Endodermal cell (in vitro differentiated cells): ENCODE data around the gene AGPAT3. TPM values are rescaled to one million over a fixed set of nuclear protein-coding genes. Genes with fewer than 3 reads are reported as not detected.

ENCODE experiments used
- DNase-seq: peaks from one replicate; pipeline ENCODE4 v3.0.0-alpha.2; 2017
- H3K27ac ChIP-seq: 2 replicates; pipeline ENCODE4 v1.5.1; 2013; ENCODE audit warnings: mild to moderate bottlenecking, low read depth, low read length, moderate library complexity
- H3K27me3 ChIP-seq: 2 replicates; pipeline ENCODE4 v1.6.1; 2013; ENCODE audit warnings: mild to moderate bottlenecking, low read length, moderate library complexity; ENCODE audit not compliant: insufficient read depth, control insufficient read depth, poor library complexity, severe bottlenecking
- H3K36me3 ChIP-seq: 2 replicates; pipeline ENCODE4 v1.7.0; 2013; ENCODE audit warnings: mild to moderate bottlenecking, low read length, moderate library complexity; ENCODE audit not compliant: control insufficient read depth, insufficient read depth
- H3K4me1 ChIP-seq: one replicate; pipeline ENCODE4 v1.7.0; 2013; ENCODE audit warnings: low read length; ENCODE audit not compliant: control insufficient read depth, insufficient read depth
- H3K4me3 ChIP-seq: 2 replicates; pipeline ENCODE4 v1.5.1; 2013; ENCODE audit warnings: mild to moderate bottlenecking, low read length, moderate library complexity
- H3K9ac ChIP-seq: 2 replicates; pipeline ENCODE4 v1.6.1; 2013; ENCODE audit warnings: mild to moderate bottlenecking, low read length, moderate library complexity; ENCODE audit not compliant: poor library complexity, severe bottlenecking; ENCODE audit errors: extremely low read depth
- H3K9me3 ChIP-seq: 2 replicates; pipeline ENCODE4 v1.6.1; 2013; ENCODE audit warnings: mild to moderate bottlenecking, low read length, moderate library complexity; ENCODE audit not compliant: control insufficient read depth
- H3K27ac Mint-ChIP-seq: 2 replicates; pipeline ENCODE4 v1.8.0; 2020; ENCODE audit warnings: mixed read lengths
- H3K27me3 Mint-ChIP-seq: 2 replicates; pipeline ENCODE4 v1.8.0; 2021; ENCODE audit warnings: mild to moderate bottlenecking, mixed read lengths; ENCODE audit not compliant: insufficient read depth
- H3K36me3 Mint-ChIP-seq: 2 replicates; pipeline ENCODE4 v1.8.0; 2020; ENCODE audit warnings: low read depth, mixed read lengths
- H3K4me1 Mint-ChIP-seq: 2 replicates; pipeline ENCODE4 v1.8.0; 2020; ENCODE audit warnings: mixed read lengths
- H3K4me3 Mint-ChIP-seq: 2 replicates; pipeline ENCODE4 v1.8.0; 2020; ENCODE audit warnings: mild to moderate bottlenecking, moderate library complexity, mixed read lengths
- H3K9me3 Mint-ChIP-seq: 2 replicates; pipeline ENCODE4 v1.8.0; 2020; ENCODE audit warnings: mild to moderate bottlenecking, mixed read lengths
- WGBS, 2 experiments: methylation state at CpG; one replicate each; pipeline versions ENCODE4 v1.1.5 to v1.1.7; 2013; ENCODE audit warnings: missing lambda C conversion rate in 2 of 2, mixed read lengths in 1 of 2; ENCODE audit not compliant: insufficient coverage in 1 of 2, insufficient read length in 1 of 2; 5-methylcytosine and 5-hydroxymethylcytosine counted together
- total RNA-seq, 2 donors: library from RNA; stranded (reverse); fragmentation: NEBNext Ultra II Directional in 1 of 2; extraction: Animal tissue kit (Norgen Biotek cat#: 25700) in 1 of 2; gene quantifications; 2 replicates in 1 of 2; 3 replicates in 1 of 2; pipeline ENCODE4 v1.2.1, GENCODE V29; 2021
- TF ChIP-seq, protein P1 (sequence below): fragments of 200-600 bp; sonication (generic); conservative IDR thresholded peaks from 2 replicates; pipeline ENCODE4 v1.5.0; 2021; ENCODE audit warnings: antibody characterized with exemption, mild to moderate bottlenecking

AGPAT3 gene
- total RNA-seq, 2 donors from 2014 or later = 44.0 to 74.4 TPM

DNA sequence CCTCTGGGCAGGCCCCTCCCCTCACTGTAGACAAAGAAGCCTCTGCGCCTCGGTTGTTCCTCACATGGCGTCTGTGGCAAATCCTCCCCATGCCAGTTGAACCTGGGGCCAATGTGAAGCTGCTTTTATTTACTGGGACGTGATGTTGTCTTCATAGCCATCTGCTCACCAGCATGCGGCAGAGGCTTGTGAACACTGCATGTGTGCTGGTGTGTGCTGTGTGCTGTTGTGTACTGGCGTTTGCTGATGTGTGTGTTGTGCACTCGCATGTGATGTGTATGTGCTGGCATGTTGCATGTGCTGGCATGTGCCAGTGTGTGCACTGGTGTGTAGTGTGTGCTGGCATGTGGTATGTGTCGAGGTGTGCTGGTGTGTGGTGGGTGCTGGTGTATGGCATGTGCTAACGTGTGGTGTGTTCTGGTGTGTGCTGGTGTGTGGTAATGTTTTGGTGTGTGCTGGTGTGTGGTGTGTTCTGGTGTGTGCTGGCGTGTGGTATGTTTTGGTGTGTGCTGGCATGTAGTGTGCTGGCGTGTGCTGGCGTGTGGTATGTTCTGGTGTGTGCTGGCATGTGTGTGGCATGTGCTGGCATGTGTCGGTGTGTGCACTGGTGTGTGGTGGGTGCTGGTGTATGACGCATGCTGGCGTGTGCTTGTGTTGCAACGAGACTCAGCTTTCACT is 109.9 kb downstream of the AGPAT3 start:
- Histone ChIP-seq H3K36me3 (peaks cover 27% of the 10 kb centered on the region), H3K9ac (no peak overlapping the region), H3K9me3 (no peaks in the 10 kb centered on the region), H3K27me3 (no peaks in the 10 kb centered on the region), H3K4me1 (no peaks in the 10 kb centered on the region), H3K27ac (no peak overlapping the region), H3K4me3 (no peak overlapping the region)
- Mint-ChIP-seq H3K27ac (peak overlapping the region; percentile 14), H3K36me3 (peaks cover 47% of the 10 kb centered on the region), H3K4me1 (no peaks in the 10 kb centered on the region), H3K4me3 (no peak overlapping the region), H3K27me3 (no peaks in the 10 kb centered on the region), H3K9me3 (no peaks in the 10 kb centered on the region)
- DNase-seq = no peak
- WGBS, 2 experiments = 93 to 100% methylated on average over 4 to 16 of the region's 16 CpGs
- TF ChIP-seq, protein P1, sequence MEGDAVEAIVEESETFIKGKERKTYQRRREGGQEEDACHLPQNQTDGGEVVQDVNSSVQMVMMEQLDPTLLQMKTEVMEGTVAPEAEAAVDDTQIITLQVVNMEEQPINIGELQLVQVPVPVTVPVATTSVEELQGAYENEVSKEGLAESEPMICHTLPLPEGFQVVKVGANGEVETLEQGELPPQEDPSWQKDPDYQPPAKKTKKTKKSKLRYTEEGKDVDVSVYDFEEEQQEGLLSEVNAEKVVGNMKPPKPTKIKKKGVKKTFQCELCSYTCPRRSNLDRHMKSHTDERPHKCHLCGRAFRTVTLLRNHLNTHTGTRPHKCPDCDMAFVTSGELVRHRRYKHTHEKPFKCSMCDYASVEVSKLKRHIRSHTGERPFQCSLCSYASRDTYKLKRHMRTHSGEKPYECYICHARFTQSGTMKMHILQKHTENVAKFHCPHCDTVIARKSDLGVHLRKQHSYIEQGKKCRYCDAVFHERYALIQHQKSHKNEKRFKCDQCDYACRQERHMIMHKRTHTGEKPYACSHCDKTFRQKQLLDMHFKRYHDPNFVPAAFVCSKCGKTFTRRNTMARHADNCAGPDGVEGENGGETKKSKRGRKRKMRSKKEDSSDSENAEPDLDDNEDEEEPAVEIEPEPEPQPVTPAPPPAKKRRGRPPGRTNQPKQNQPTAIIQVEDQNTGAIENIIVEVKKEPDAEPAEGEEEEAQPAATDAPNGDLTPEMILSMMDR = no peak

DNA sequence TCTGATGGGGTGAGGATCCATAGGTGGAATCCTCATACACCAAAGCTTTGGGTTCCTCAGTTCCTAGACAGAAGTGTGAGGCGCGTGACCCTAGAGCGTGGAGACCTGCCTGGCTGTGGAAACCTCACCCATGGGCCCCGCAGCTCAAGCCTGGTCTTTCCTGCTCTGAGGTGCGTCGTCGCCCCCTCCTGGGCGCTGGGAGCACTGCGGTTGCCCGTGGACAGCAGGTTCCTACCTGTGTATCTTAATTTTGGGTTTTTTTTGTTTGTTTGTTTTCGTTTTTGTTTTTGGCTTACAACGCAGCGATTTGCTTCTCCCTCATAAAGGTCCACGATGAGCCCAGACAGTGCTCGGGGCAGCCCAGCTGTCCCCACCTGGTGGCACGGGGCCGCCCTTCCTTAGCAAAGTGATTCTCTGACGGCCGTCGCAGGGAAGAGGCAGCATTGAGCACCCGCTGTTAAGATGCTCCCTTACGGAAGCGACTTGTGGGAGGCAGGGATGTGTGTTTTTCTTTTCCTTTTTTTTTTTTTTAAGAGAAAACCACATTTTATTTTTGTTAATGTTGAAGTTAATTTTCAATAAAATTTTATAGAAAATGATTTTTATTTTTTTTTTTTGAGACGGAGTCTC is 110.6 kb downstream of the AGPAT3 start:
- H3K27me3 Mint-ChIP-seq = no peaks in the 10 kb centered on the region
- H3K4me3 ChIP-seq = no peak overlapping the region
- no peak overlapping the region for H3K9ac ChIP-seq

DNA sequence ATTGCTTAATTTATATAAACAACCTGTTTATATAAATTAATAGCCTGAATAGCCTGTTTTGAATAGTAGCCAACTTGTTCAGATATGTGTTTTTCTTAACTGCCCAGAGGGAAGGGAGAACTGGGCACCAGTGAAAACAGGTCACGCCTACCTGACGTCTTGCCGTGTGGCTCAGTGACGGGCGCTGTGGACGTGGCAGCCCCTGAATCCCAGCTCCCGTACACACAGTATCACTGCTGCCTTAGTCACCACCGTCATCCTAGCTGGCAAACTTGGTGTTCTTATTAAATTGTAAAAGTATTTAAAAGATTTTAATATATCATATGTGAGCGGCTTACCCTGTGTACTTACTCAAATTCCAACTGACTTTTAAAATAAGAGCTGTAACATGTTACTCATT is 111.6 kb downstream of the AGPAT3 start:
- no peaks in the 10 kb centered on the region for H3K9me3 Mint-ChIP-seq
- H3K27me3 Mint-ChIP-seq = no peaks in the 10 kb centered on the region
- H3K9me3 ChIP-seq = no peaks in the 10 kb centered on the region
- peaks cover 29% of the 10 kb centered on the region for H3K36me3 ChIP-seq
- TF ChIP-seq, protein P1 = no peak
- no peaks in the 10 kb centered on the region for H3K27me3 ChIP-seq
- no peak overlapping the region for H3K9ac ChIP-seq
- no peaks in the 10 kb centered on the region for H3K4me1 ChIP-seq
- H3K36me3 Mint-ChIP-seq = peaks cover 39% of the 10 kb centered on the region
- no peak overlapping the region for H3K27ac ChIP-seq
- no peak for DNase-seq
- 88 to 96% methylated on average over 4 to 8 of the region's 9 CpGs for WGBS, 2 experiments
- H3K4me1 Mint-ChIP-seq = no peaks in the 10 kb centered on the region
- H3K4me3 ChIP-seq = no peak overlapping the region
- H3K4me3 Mint-ChIP-seq = no peak overlapping the region
- H3K27ac Mint-ChIP-seq = no peak overlapping the region

More for the DNA sequence above, 110.6 kb downstream of the AGPAT3 start:
- DNase-seq = peak; percentile 94
- TF ChIP-seq, protein P1 = peak; percentile 98
- H3K4me1 Mint-ChIP-seq = no peaks in the 10 kb centered on the region
- Histone ChIP-seq H3K27me3 (no peaks in the 10 kb centered on the region), H3K36me3 (peaks cover 27% of the 10 kb centered on the region), H3K27ac (no peak overlapping the region), H3K9me3 (no peaks in the 10 kb centered on the region), H3K4me1 (no peaks in the 10 kb centered on the region)
- no peaks in the 10 kb centered on the region for H3K9me3 Mint-ChIP-seq
- peaks cover 42% of the 10 kb centered on the region for H3K36me3 Mint-ChIP-seq
- WGBS, 2 experiments = 25 to 29% methylated on average over 15 to 22 of the region's 24 CpGs
- no peak overlapping the region for H3K4me3 Mint-ChIP-seq
- peak overlapping the region; percentile 86 for H3K27ac Mint-ChIP-seq
